Neural crest cell (in vitro differentiated cells): ENCODE data around the gene STX17. TPM values are rescaled to one million over a fixed set of nuclear protein-coding genes. Genes with fewer than 3 reads are reported as not detected.

Experiments
- DNase-seq: peaks from one replicate; pipeline ENCODE4 v3.0.0; 2021; ENCODE audit warnings: low read depth, mixed read lengths, low spot score
- H3K27ac Mint-ChIP-seq: one replicate; pipeline ENCODE4 v1.8.0; 2021; ENCODE audit warnings: mild to moderate bottlenecking, mixed read lengths; ENCODE audit not compliant: unreplicated experiment
- H3K27me3 Mint-ChIP-seq: 2 replicates; pipeline ENCODE4 v1.8.0; 2021; ENCODE audit warnings: low read depth, mild to moderate bottlenecking, mixed read lengths
- H3K36me3 Mint-ChIP-seq: 2 replicates; pipeline ENCODE4 v1.8.0; 2021; ENCODE audit warnings: low read depth, mild to moderate bottlenecking, mixed read lengths
- H3K4me1 Mint-ChIP-seq: 2 replicates; pipeline ENCODE4 v1.8.0; 2021; ENCODE audit warnings: mixed read lengths
- H3K4me3 Mint-ChIP-seq: one replicate; pipeline ENCODE4 v1.8.0; 2021; ENCODE audit warnings: mild to moderate bottlenecking, mixed read lengths
- H3K9me3 Mint-ChIP-seq: 2 replicates; pipeline ENCODE4 v1.8.0; 2021; ENCODE audit warnings: mixed read lengths
- total RNA-seq: library from RNA; stranded (reverse); gene quantifications from 2 replicates; pipeline ENCODE4 v1.2.1, GENCODE V29; 2021
- TF ChIP-seq, protein P1 (sequence below): fragments of 200-600 bp; sonication (generic); conservative IDR thresholded peaks from 2 replicates; pipeline ENCODE4 v1.5.0; 2021; ENCODE audit warnings: antibody characterized with exemption, mild to moderate bottlenecking

The STX17 gene
- total RNA-seq, 1 donor from 2014 or later: 24.3 TPM

DNA sequence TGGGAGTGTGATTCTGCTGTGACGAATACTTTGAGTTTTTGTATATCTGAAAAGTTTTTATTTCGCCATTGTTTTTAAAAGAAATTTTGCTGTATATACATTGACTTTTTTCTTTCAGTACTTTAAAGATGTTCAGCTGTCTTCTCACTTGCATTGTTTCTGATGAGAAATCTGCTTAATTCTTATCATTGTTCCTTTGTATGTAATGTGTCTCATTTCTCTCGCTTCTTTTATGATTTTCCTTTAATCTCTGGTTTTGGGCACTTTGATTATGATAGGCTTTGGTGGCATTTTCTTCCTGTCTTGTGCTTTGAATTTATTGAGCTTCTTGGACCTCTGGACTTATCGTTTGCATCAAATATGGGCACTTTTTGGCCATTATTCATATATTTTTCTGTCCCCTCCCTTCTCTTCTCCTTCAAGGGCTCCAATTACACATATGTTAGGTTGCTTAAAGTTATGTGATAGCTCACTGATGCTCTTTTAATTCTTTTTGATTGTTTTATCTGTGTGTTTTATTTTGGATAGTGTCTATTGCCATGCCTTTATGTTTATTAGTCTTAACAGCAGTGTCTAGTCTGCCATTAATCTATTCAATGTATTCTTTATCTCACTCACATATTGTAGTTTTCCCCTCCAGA, 30.6 kb downstream of the STX17 start:
- no peak overlapping the region for H3K27ac Mint-ChIP-seq
- TF ChIP-seq, protein P1, sequence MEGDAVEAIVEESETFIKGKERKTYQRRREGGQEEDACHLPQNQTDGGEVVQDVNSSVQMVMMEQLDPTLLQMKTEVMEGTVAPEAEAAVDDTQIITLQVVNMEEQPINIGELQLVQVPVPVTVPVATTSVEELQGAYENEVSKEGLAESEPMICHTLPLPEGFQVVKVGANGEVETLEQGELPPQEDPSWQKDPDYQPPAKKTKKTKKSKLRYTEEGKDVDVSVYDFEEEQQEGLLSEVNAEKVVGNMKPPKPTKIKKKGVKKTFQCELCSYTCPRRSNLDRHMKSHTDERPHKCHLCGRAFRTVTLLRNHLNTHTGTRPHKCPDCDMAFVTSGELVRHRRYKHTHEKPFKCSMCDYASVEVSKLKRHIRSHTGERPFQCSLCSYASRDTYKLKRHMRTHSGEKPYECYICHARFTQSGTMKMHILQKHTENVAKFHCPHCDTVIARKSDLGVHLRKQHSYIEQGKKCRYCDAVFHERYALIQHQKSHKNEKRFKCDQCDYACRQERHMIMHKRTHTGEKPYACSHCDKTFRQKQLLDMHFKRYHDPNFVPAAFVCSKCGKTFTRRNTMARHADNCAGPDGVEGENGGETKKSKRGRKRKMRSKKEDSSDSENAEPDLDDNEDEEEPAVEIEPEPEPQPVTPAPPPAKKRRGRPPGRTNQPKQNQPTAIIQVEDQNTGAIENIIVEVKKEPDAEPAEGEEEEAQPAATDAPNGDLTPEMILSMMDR: no peak
- H3K36me3 Mint-ChIP-seq: peaks cover 27% of the 10 kb centered on the region
- no peak for DNase-seq
- peaks cover 7% of the 10 kb centered on the region for H3K9me3 Mint-ChIP-seq
- no peak overlapping the region for H3K4me3 Mint-ChIP-seq
- H3K4me1 Mint-ChIP-seq: no peaks in the 10 kb centered on the region
- no peaks in the 10 kb centered on the region for H3K27me3 Mint-ChIP-seq

DNA sequence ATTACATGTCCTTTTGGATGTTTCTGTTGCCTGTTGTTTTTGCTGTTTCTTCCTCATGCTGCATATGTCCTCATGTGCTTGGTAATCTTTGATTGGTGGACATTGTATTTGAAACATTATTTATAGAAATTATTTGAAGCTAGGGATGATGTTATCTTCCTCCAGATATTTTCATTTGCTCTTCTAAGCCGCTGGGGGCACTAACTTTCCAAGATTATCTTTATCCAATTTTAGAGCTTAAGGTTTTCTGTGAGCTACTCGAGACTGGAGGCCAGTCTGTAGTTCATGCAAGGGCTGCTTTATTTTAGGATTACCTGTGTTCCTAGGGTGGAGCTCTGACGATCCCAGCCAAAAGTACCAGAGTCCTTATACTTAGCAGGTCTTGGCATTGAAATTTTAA, 40.9 kb downstream of the STX17 start:
- H3K36me3 Mint-ChIP-seq: peaks cover 12% of the 10 kb centered on the region
- TF ChIP-seq, protein P1: peak; percentile 52

DNA sequence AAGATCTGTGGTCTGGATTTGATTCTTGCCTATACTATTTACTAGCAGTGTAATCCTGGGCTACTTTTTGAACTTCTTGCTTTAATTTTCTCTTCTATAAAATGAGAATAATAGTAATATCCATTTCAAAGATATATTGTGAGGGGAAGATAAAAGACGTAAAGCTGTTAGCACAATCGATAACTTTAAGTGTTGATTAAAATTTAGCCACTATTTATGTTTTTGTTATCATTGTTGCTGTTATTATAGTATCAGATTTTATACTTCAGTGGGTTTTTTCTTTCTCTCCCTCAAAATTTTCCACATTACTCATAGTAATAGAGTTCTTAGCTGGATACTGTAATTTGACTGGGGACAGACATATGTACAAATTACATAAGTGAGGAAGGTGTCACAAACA, 42.0 kb downstream of the STX17 start:
- no peak overlapping the region for H3K4me3 Mint-ChIP-seq
- no peaks in the 10 kb centered on the region for H3K27me3 Mint-ChIP-seq
- TF ChIP-seq, protein P1: no peak
- DNase-seq: no peak
- H3K4me1 Mint-ChIP-seq: no peaks in the 10 kb centered on the region
- peaks cover 15% of the 10 kb centered on the region for H3K36me3 Mint-ChIP-seq
- no peak overlapping the region for H3K27ac Mint-ChIP-seq
- no peaks in the 10 kb centered on the region for H3K9me3 Mint-ChIP-seq

More for the DNA sequence above, 40.9 kb downstream of the STX17 start:
- Mint-ChIP-seq H3K9me3 (no peaks in the 10 kb centered on the region), H3K27me3 (no peaks in the 10 kb centered on the region), H3K4me1 (no peaks in the 10 kb centered on the region), H3K27ac (no peak overlapping the region), H3K4me3 (no peak overlapping the region)
- DNase-seq: no peak

DNA sequence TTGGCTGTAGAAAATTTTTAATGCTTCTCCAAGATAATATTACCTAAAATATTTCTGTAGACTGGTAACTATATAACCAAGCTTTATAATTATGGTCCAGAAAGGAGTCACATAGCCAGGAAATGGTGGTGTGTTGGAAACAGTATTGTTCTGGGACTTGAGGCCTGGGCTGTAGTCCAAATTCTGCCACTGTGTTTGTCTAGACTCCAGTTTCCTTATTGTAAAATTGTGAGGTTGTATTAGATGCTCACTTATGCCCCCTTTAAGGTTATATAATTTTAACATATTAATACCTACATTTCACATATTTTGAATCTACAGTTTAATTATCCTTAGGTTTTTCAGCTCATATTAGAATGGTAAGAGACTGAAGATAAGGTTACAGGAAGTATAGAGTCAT, 42.4 kb downstream of the STX17 start:
- Mint-ChIP-seq H3K4me3 (no peak overlapping the region), H3K27ac (no peak overlapping the region), H3K36me3 (peaks cover 15% of the 10 kb centered on the region), H3K4me1 (no peaks in the 10 kb centered on the region), H3K9me3 (no peaks in the 10 kb centered on the region), H3K27me3 (no peaks in the 10 kb centered on the region)
- TF ChIP-seq, protein P1: no peak
- no peak for DNase-seq

DNA sequence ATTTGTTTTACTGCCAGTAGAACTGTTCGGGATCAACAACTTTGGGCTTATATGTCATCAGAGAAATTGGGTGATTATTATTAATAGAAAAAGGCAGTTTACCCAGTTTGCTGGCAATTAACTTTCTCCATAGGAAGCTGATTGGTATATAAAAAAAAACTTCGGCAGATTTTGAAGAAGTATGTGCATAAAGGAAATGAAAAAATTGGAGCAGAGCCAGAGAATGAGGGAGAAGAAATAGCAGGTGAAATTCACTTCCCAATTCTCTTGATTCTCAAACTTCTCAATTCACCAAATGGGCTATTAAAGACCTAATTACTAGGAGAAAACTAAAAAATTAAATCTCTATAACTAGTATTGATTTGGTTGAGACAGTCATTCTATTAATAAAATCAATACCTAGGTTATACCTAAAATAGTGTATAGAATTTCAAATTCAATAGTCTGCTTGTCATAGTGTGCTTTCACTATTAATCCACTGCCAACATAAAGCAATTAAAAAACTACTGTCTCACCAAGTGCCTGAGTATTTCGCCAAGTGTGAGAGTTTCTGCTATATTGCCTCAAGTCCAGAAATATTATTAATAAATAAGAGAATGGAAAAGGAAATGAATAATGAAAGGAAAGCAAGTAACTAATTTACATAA, 47.5 kb downstream of the STX17 start:
- no peak overlapping the region for H3K27ac Mint-ChIP-seq
- peaks cover 12% of the 10 kb centered on the region for H3K36me3 Mint-ChIP-seq
- H3K4me1 Mint-ChIP-seq: no peaks in the 10 kb centered on the region
- DNase-seq: no peak
- H3K27me3 Mint-ChIP-seq: no peaks in the 10 kb centered on the region
- H3K9me3 Mint-ChIP-seq: no peaks in the 10 kb centered on the region
- TF ChIP-seq, protein P1: no peak
- no peak overlapping the region for H3K4me3 Mint-ChIP-seq
